T-helper 1 cell treated with Interleukin-12 subunit alpha and Interleukin-12 subunit beta and Interleukin-4 antibody, amounts not matched to agents 30 ng/mL and 1 ng/mL, for 36 hours (primary cell): Measurements from ENCODE around the gene P4HB. TPM values are rescaled to one million over a fixed set of nuclear protein-coding genes. Genes with fewer than 3 reads are reported as not detected.

Experiments used
- intact Hi-C: fragments of 100-400 bp; cut with micrococcal nuclease; formaldehyde crosslinking; loops from one replicate; pipeline ENCODE4 v1.15.1; 2024
- total RNA-seq: library from RNA; stranded (reverse); gene quantifications from 2 replicates; pipeline ENCODE4 v1.2.3, GENCODE V29; 2022

Gene P4HB
- total RNA-seq, 1 donor from 2014 or later, result 588 TPM

DNA sequence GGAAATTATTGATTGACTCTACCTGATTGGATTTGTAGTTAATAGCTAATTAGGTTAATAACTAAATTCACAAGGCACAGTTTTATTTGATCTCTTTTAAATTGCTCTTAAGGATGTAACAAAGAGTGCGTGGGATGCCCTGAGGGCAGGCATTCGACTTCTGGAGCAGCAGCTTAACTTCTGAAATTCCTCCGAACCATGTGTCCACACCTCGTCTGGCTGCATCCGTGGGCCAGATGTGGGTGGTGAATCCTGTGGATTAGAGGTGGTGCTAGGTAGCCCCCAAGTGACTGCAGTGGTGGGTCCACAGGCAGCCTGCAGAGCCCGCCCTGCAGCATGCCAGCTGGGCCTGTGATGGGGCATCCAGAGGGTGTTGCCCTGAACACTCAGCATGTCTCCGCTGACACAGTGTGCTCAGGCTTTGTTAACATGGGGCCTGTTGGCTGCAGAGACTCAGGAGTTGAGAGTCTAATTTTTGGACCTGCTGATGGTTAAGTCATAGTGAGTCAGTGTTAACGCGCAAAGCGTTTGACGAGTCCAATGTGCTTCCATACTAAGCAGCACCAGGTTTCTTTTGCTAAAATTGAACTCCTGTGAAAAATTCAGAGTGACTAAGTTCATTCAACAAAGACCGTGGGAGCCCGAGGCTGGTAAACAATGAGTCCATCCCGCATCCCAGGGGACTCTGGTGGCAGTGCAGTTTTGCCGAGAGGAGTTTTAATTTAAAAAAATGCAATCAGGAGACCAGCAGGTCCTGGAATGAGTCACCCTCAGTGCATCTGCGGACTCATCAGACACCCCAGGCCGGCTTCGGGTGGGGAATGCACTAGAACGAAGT lies 37.9 kb upstream of the P4HB start:
- intact Hi-C loops, result no loop called here

- intact Hi-C loops, result no loop called here
Observed at GRCh38 chr17:81895400-81895799, 35.1 kb upstream of the P4HB start.

GRCh38 chr17:81891303-81891552 lies 30.9 kb upstream of the P4HB start:
- intact Hi-C loops, result loop anchor here (1.0 to 2.0 kb wide), 6 partner anchors 20 to 132 kb away; partner anchors contain the start of genes ARHGDIA, LRRC45, MAFG and P4HB

GRCh38 chr17:81890447-81891302 lies 30.3 kb upstream of the P4HB start:
- intact Hi-C loops, result loop anchor here (1.0 to 2.0 kb wide), 6 partner anchors 19 to 133 kb away; partner anchors contain the start of genes ARHGDIA, LRRC45, MAFG and P4HB

DNA sequence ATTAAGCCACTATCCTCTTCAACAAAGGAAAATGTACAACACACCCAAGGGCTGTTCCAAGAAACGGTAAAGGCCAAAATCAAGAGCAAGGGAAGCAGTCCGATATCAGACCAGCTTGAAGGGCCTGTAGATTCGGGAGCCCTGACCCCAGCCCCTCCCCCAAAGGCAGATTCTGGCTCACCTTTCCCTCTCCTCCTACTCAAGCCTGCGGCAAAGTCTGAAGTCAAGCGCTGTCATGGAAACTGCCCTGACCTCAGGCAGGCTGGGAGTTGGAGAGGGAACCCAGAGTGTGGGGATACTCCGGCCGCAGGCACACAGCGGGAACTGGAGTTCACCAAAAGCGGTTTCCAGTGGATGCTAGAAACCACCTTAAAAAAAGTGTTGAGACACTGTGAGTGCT lies 29.3 kb upstream of the P4HB start:
- intact Hi-C loops, result loop anchor here (2.0 kb wide), 1 partner anchor 79 kb away; no protein-coding TSS in a partner anchor

DNA sequence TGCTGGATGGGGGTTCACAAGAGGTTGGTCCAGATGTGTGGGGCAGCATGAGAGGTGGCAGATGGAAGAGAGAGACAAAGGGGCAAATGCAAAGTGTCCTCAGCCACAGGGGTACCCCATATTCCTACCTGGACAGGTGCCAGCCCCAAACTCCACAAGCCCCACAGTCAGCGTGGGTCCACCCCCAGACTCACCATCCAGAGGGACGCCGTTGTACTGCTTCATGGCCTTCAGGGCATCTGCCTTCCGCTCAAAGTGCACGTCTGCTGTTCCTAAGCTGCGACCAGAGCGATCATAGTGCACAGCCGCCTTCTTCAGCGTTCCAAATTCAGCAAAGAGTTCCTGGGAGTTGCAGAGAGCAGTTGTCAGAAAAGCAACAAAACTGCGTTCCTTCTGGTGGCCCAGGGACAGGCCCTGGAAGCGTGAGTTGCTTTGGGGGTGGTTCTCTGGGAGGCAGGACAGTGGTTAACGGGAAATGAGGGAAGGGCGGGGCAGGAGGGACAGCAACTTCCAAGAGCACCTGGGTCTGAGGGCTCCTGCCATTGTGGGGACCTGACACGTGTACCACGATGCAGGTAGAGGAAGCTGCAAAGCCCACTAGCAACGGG lies 28.8 kb upstream of the P4HB start:
- intact Hi-C loops, result no loop called here

DNA sequence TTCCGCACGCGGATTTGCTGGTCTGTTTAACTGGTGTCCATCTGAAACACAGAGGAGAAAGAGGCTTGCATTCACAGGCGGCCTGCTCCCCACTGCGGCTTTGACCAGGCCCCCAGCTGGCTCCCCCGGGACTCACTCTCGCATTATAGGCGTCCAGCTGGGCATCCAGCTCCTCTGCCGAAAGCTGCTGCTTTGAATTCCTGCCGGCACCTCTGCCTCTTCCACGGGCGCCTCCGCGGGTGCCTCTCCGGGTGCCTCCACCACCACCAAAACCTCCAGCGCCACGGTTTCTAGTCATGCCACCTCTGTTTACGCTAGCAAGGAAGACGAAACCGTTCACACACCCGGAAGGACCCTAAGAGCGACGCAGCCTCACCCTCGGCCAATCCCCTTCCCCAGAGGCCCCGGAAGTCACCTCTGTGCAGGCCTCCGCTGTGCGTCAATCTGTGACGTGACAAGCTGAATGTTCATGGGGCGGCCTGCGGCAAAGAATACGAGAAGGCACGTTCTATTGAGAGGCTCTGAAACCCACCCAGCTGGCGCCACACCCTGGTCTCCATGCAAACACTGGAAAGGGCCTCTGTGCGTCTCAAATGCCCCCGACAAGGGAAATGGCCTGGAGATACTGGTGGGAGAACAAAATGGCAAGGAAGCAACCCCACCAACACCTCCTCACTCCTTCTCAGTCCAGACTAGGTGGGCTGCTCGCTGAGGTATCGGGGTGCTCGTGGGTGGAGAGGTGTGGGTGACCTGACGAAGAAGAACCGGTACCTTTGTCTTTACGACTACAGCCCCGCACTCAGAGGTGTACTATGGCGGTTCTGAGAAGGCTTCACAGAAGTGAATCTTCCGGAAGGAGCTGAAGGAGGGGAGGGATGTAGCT lies 28.0 kb upstream of the P4HB start:
- intact Hi-C loops, result no loop called here

DNA sequence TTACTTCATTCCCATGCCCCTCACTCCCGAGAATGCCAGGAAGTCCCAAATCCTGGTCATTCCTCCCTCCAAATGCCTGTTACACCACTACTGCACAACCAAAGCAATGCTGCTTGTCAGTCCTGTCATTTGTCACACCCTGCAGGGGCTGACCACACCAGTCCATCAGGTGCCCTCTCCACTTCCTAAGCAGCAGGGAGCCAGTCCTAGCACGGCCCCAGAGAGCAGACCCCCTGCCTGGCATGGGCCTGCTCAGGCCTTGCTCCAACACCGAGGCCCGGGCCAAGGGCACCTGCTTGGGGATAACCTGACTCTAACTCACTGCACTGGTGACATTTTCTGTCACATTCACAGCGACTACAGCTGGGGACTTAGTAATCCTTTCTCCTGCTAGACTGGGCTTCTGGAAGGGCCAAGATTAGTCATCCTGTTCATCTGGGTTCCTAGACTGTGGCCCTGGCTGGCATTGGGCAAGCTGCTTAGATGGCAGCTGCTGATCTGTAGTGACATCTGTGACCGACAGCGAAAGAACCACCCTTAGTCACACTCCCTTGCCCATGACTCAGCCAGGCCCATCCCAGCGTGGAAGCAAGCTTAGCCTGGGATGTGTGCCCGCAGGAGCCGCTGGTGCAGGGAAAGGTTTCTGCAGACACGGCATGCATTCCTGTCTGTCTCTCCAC lies 25.7 kb upstream of the P4HB start:
- intact Hi-C loops, result no loop called here

- intact Hi-C loops, result no loop called here
Observed at GRCh38 chr17:81885454-81885853, 25.1 kb upstream of the P4HB start.

GRCh38 chr17:81884968-81885367 lies 24.6 kb upstream of the P4HB start:
- intact Hi-C loops, result no loop called here

DNA sequence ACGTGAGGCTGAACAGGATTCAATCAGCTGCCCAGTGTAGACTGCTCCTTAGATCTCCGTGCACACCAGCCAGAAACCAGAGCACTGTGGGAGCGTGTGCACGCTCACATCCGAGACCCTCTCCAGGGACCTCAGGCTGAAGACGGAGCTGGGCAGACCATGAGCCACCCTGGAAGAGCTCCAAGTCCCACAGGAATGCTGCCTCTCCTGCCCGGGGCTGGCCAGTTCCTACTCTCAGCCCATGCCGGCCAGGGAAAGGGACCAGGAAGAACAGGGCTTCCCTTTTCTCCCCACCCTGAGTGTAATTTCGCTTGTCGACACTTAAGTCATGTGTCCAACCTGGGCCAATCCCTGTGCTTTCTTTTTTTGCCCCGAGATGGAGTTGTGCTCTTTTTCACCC lies 24.2 kb upstream of the P4HB start:
- intact Hi-C loops, result no loop called here

DNA sequence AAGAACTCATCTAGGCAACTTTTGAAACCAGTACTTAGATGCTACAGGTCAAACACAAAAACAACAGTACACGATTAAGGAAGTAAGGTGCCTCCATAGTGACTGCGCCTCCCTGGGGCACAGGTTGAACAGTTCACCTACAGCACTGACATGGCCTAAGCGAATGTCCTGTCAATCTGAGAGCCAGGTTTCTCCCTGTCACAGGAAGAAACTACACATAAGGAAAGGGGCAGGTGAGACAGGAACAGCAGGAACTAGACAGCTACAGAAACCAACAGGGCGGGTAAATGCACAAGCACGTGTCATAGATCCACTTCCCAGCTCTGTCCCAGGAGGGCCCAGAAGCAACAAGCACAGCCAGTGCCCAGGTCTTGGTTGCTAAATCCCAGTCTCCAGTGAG lies 18.8 kb upstream of the P4HB start:
- intact Hi-C loops, result no loop called here

GRCh38 chr17:81878294-81878693 lies 18.0 kb upstream of the P4HB start:
- intact Hi-C loops, result no loop called here

DNA sequence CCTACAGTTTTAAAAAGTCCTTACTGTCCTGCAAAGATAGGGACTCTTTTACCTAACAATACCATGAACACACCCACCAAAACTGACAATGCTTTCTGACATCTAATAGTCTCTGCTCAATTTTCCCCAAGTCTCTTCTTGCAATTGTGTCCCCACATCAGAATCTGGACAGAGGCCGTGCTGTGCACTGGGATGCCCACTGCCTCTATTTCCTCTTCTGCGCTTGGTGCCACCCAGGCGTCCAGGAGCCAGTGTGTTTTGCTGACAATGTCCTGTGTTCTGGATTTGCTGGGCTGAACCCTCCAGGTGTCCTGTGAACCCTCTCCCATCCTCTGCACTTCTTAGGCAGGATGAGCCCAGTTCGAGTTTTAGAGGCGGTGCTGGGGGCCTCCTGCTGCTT lies 17.2 kb upstream of the P4HB start:
- intact Hi-C loops, result no loop called here

GRCh38 chr17:81871387-81872230 lies 11.3 kb upstream of the P4HB start:
- intact Hi-C loops, result loop anchor here (1.0 to 5.0 kb wide), 5 partner anchors 20 to 361 kb away; partner anchors contain the start of genes ALYREF, ANAPC11, MCRIP1 and PCYT2

DNA sequence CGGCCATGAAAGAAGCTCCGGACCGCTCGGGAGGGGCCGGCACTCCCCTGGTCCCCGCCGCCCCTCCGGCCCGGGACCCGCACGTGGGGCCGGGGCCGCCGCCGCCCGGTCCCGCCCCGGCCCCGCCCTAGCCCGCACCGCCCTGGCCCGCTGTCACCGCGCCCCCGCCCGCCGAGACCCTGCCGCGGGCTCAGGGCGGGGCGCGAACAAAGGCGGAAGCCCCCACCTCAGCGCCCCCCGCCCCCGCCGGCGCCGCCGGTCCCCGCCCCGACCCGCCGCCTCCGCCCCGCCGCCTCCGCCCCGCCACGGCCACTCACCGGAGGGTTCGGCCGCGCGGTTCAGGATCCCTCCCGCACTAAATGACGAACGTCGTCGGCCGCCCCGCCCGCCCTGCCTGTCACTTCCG lies 10.6 kb upstream of the P4HB start, which contains the start of gene ARHGDIA:
TSS of gene ARHGDIA (minus strand) at position 357 of the 406 bp plus-strand sequence. CDS start 1,407 bp downstream, outside the sequence.
- intact Hi-C loops, result loop anchor here (1.0 to 5.0 kb wide), 6 partner anchors 10 to 360 kb away; partner anchors contain the start of genes ALYREF, ANAPC11, MCRIP1 and PCYT2

- intact Hi-C loops, result loop anchor here (1.0 to 5.0 kb wide), 4 partner anchors 9 to 360 kb away; partner anchors contain the start of genes MCRIP1 and SIRT7
Observed at GRCh38 chr17:81870131-81870980, 10.0 kb upstream of the P4HB start.
